Rectal smooth muscle tissue (tissue), 1 donor: Measurements from ENCODE around the gene PRKCE.

ENCODE experiments used
- H3K27ac ChIP-seq: one replicate; pipeline ENCODE4 v1.7.0; 2013; ENCODE audit warnings: low read depth, low read length, inconsistent platforms
- H3K27me3 ChIP-seq: one replicate; pipeline ENCODE4 v1.7.0; 2013; ENCODE audit warnings: low read length; ENCODE audit not compliant: control insufficient read depth, insufficient read depth
- H3K36me3 ChIP-seq: one replicate; pipeline ENCODE4 v1.7.0; 2013; ENCODE audit warnings: low read length; ENCODE audit not compliant: control insufficient read depth, insufficient read depth
- H3K4me1 ChIP-seq: one replicate; pipeline ENCODE4 v1.7.0; 2013; ENCODE audit warnings: low read length; ENCODE audit not compliant: control insufficient read depth, insufficient read depth
- H3K4me3 ChIP-seq: one replicate; pipeline ENCODE4 v1.7.0; 2013; ENCODE audit warnings: low read length
- H3K9ac ChIP-seq: one replicate; pipeline ENCODE4 v1.7.0; 2013; ENCODE audit warnings: low read length

PRKCE gene

GRCh38 chr2:45825001-45825651 lies 173.7 kb downstream of the PRKCE start:
- Histone ChIP-seq H3K4me3 (no peak overlapping the region), H3K4me1 (peaks cover 38% of the 10 kb centered on the region), H3K9ac (no peak overlapping the region), H3K27me3 (no peaks in the 10 kb centered on the region), H3K27ac (peak overlapping the region; percentile 81), H3K36me3 (no peaks in the 10 kb centered on the region)

- H3K36me3 ChIP-seq: no peaks in the 10 kb centered on the region
- H3K4me1 ChIP-seq: peaks cover 36% of the 10 kb centered on the region
- no peak overlapping the region for H3K4me3 ChIP-seq
- H3K27me3 ChIP-seq: no peaks in the 10 kb centered on the region
- no peak overlapping the region for H3K9ac ChIP-seq
- H3K27ac ChIP-seq: peak overlapping the region; percentile 75
Observed at GRCh38 chr2:45826460-45826859, 175.0 kb downstream of the PRKCE start.

- Histone ChIP-seq H3K9ac (no peak overlapping the region), H3K36me3 (no peaks in the 10 kb centered on the region), H3K27ac (peak overlapping the region; percentile 75), H3K4me1 (peaks cover 30% of the 10 kb centered on the region), H3K27me3 (no peaks in the 10 kb centered on the region), H3K4me3 (no peak overlapping the region)
Observed at GRCh38 chr2:45826884-45827635, 175.6 kb downstream of the PRKCE start.

DNA sequence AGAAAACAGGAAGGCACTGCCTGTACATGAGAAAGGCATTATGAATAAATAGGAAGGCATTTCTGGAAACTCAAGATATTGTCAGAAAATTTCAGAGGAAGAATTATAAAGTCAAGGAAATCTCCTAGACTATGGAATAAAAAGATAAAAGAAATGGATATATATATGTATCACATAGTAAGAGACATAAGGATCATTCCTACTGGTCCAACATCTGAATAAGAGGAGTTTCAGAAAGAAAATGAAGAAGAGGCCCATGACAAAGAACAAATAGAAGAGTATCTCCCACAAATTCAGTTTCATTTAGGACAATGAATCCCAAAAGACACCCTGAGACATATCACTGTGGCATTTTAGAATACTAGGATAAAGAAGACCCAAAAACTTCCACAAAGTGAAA lies 178.8 kb downstream of the PRKCE start:
- Histone ChIP-seq H3K9ac (no peak overlapping the region), H3K27me3 (no peaks in the 10 kb centered on the region), H3K4me3 (no peak overlapping the region), H3K36me3 (no peaks in the 10 kb centered on the region), H3K4me1 (peaks cover 13% of the 10 kb centered on the region), H3K27ac (no peak overlapping the region)

GRCh38 chr2:45833301-45833967 lies 182.0 kb downstream of the PRKCE start:
- Histone ChIP-seq H3K27me3 (no peaks in the 10 kb centered on the region), H3K4me3 (no peak overlapping the region), H3K9ac (no peak overlapping the region), H3K4me1 (peaks cover 5% of the 10 kb centered on the region), H3K27ac (no peak overlapping the region), H3K36me3 (no peaks in the 10 kb centered on the region)

DNA sequence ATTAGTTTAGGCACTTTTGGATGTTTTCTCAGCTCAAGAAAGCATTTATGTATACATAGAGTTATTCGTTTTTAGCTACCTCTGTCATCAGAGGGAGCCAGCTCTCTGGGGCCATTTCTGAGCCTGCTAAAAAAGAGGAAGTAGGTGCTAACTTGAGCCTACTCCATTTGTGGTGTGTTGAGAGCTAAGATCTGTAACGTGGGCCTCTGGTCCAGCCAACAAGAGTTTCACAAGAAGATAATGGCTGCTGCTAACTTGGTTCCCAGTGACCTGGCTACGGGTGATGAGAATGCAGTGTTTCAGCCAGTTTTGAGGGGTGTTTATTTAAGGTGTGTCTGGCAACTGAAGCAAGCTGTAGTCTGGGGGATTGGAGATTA lies 182.5 kb downstream of the PRKCE start:
- H3K4me3 ChIP-seq: no peak overlapping the region
- peaks cover 5% of the 10 kb centered on the region for H3K4me1 ChIP-seq
- H3K27me3 ChIP-seq: no peaks in the 10 kb centered on the region
- H3K9ac ChIP-seq: no peak overlapping the region
- no peak overlapping the region for H3K27ac ChIP-seq
- H3K36me3 ChIP-seq: no peaks in the 10 kb centered on the region

GRCh38 chr2:45834372-45834771 lies 182.9 kb downstream of the PRKCE start:
- no peaks in the 10 kb centered on the region for H3K27me3 ChIP-seq
- H3K9ac ChIP-seq: no peak overlapping the region
- H3K27ac ChIP-seq: no peak overlapping the region
- no peaks in the 10 kb centered on the region for H3K36me3 ChIP-seq
- H3K4me3 ChIP-seq: no peak overlapping the region
- H3K4me1 ChIP-seq: peaks cover 8% of the 10 kb centered on the region

DNA sequence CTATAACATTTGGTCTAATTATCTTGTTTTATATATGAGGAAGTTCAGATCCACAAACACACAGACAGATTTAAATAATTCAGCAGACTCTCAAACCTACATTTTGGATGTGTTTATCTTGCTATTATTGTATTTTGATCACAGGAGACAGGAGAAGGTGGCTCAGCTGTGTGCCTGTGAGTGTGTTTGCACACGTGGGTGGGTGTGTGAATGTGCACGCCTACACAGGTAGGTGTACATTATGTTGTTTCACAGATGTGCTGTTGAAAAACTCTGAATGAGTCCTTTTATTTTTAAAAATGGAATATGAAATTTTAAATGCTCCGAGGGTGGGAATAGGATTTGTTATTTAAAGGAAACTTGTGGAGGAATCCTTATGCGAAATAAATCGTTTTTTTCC lies 183.4 kb downstream of the PRKCE start:
- H3K36me3 ChIP-seq: no peaks in the 10 kb centered on the region
- H3K27me3 ChIP-seq: no peaks in the 10 kb centered on the region
- H3K27ac ChIP-seq: no peak overlapping the region
- H3K9ac ChIP-seq: no peak overlapping the region
- no peak overlapping the region for H3K4me3 ChIP-seq
- peaks cover 8% of the 10 kb centered on the region for H3K4me1 ChIP-seq

GRCh38 chr2:45836316-45836715 lies 184.8 kb downstream of the PRKCE start:
- H3K27me3 ChIP-seq: no peaks in the 10 kb centered on the region
- no peak overlapping the region for H3K9ac ChIP-seq
- H3K4me1 ChIP-seq: peaks cover 13% of the 10 kb centered on the region
- no peak overlapping the region for H3K4me3 ChIP-seq
- H3K36me3 ChIP-seq: no peaks in the 10 kb centered on the region
- no peak overlapping the region for H3K27ac ChIP-seq

DNA sequence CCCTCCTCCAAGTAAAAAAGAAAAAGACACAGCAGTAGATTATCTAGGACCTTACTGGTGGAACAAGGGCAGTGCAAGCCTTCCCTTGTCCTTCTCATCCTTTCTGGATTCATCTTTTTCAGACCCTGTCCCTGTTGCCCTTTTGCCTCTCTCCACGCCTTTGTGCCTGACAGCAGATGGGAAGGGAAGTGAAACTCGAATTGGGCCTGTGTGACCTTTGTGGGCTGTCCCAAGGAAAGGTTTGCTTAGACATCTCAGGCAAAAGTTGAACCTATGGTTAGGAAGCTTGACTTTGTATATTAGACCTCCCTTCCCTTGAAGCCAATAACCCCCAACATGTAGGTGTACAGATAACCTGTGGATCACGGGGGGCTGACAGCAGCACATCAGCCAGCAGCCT lies 185.3 kb downstream of the PRKCE start:
- no peak overlapping the region for H3K27ac ChIP-seq
- H3K9ac ChIP-seq: no peak overlapping the region
- no peaks in the 10 kb centered on the region for H3K36me3 ChIP-seq
- H3K4me1 ChIP-seq: peaks cover 13% of the 10 kb centered on the region
- H3K4me3 ChIP-seq: no peak overlapping the region
- H3K27me3 ChIP-seq: no peaks in the 10 kb centered on the region

GRCh38 chr2:45837812-45838341 lies 186.4 kb downstream of the PRKCE start:
- Histone ChIP-seq H3K36me3 (no peaks in the 10 kb centered on the region), H3K27me3 (no peaks in the 10 kb centered on the region), H3K4me3 (no peak overlapping the region), H3K4me1 (peaks cover 13% of the 10 kb centered on the region), H3K9ac (peak overlapping the region; percentile 14), H3K27ac (no peak overlapping the region)

DNA sequence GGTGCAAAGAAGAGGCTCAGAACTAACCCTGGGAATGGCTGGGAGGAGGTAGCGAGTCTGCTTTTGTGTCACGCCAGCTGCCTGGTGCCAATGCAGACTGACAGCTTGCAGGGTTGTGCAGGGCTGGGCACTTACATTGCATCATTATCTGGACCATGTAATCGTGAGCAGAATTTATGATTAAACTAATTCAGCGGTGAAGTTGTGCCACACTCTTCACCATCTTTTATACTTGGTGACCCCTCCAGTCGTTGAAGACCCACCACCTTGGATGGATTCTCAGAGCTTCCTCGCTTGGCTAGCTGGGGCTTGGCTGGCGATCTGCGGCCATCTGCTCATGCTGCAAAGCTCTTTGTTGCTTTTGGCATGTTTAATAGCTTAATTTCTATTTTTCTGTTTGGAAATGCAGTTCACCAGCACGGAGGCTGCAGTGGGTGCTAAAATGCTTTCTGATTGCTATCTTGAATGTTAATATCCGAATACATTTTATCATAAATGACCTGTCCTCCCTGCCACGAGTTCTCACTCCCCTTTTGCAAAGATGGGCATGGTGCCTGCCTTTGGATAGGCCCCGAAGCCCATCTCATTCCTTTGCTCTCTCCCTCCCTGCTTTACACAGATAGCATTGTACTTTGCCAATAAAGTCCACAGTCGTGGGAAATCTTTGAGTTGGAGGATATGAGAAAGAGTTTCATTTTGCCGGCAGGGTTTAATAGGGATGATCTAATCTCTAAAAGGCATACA lies 188.2 kb downstream of the PRKCE start:
- no peaks in the 10 kb centered on the region for H3K27me3 ChIP-seq
- H3K9ac ChIP-seq: no peak overlapping the region
- H3K36me3 ChIP-seq: no peaks in the 10 kb centered on the region
- peaks cover 8% of the 10 kb centered on the region for H3K4me1 ChIP-seq
- H3K4me3 ChIP-seq: no peak overlapping the region
- no peak overlapping the region for H3K27ac ChIP-seq
